PFSK-1 (cell line): Measurements from ENCODE around the gene PTRH1.

ENCODE experiments used
- FOXP2 ChIP-seq: optimal IDR thresholded peaks from 2 replicates; pipeline ENCODE3; 2011; ENCODE audit warnings: borderline replicate concordance, control low read depth, inconsistent platforms; ENCODE audit not compliant: insufficient read depth; ENCODE audit errors: extremely low read length, extremely low read depth
- POLR2AphosphoS5 ChIP-seq: IDR thresholded peaks from 2 replicates; pipeline ENCODE4 v1.6.1; 2012; ENCODE audit warnings: low read depth, mild to moderate bottlenecking, control low read depth, low read length, moderate library complexity
- REST ChIP-seq, 2 experiments: IDR thresholded peaks; 2 replicates each; pipeline versions ENCODE4 v1.6.1 to v1.8.0; 2011 to 2012; ENCODE audit warnings: low read depth in 2 of 2, low read length in 2 of 2, control low read depth in 1 of 2, inconsistent platforms in 1 of 2, mild to moderate bottlenecking in 1 of 2, moderate library complexity in 1 of 2; ENCODE audit not compliant: insufficient read depth in 1 of 2
- SIN3A ChIP-seq: IDR thresholded peaks from 2 replicates; pipeline ENCODE4 v1.6.1; 2012; ENCODE audit warnings: mild to moderate bottlenecking, low read length, moderate library complexity, borderline replicate concordance; ENCODE audit not compliant: insufficient read depth
- TAF1 ChIP-seq: IDR thresholded peaks from 2 replicates; pipeline ENCODE4 v1.6.1; 2012; ENCODE audit warnings: low read length, control low read depth, borderline replicate concordance; ENCODE audit not compliant: insufficient read depth

PTRH1 gene

GRCh38 chr9:127753148-127753547 is 37.7 kb upstream of the PTRH1 start:
- TF ChIP-seq SIN3A, result no peak
- no peak for TF ChIP-seq FOXP2
- TF ChIP-seq REST (IDR thresholded peaks at IDR 0.05; ENCODE audit: insufficient read depth in 1 of 2, low read depth in 2 of 2, low read length in 2 of 2), result no peak

GRCh38 chr9:127751269-127752054 is 36.0 kb upstream of the PTRH1 start:
- TF ChIP-seq POLR2AphosphoS5, result no peak
- no peak for TF ChIP-seq TAF1
- peak; percentile 96 to 97 for TF ChIP-seq REST (IDR thresholded peaks at IDR 0.05; ENCODE audit: insufficient read depth in 1 of 2, low read depth in 2 of 2, low read length in 2 of 2)
- TF ChIP-seq FOXP2, result no peak
- peak; percentile 17; the same call in 1 of the 2 replicates for TF ChIP-seq SIN3A

GRCh38 chr9:127749090-127749787 is 33.8 kb upstream of the PTRH1 start:
- TF ChIP-seq SIN3A (no peak), TAF1 (no peak), POLR2AphosphoS5 (no peak)

GRCh38 chr9:127746959-127747569 is 31.6 kb upstream of the PTRH1 start:
- TF ChIP-seq REST (IDR thresholded peaks at IDR 0.05; ENCODE audit: insufficient read depth in 1 of 2, low read depth in 2 of 2, low read length in 2 of 2), result no peak
- TF ChIP-seq POLR2AphosphoS5, result no peak
- TF ChIP-seq FOXP2, result no peak
- no peak for TF ChIP-seq SIN3A
- no peak for TF ChIP-seq TAF1

- no peak for TF ChIP-seq POLR2AphosphoS5
- no peak for TF ChIP-seq SIN3A
- TF ChIP-seq FOXP2, result no peak
- TF ChIP-seq REST (IDR thresholded peaks at IDR 0.05; ENCODE audit: insufficient read depth in 1 of 2, low read depth in 2 of 2, low read length in 2 of 2), result no peak
- no peak for TF ChIP-seq TAF1
Measured at GRCh38 chr9:127744398-127745110, 29.1 kb upstream of the PTRH1 start.
